ENCODE results near the gene MYOG. TPM values are rescaled to one million over a fixed set of nuclear protein-coding genes. Genes with fewer than 3 reads are reported as not detected.

MYOG gene
- polyA plus RNA-seq, 1 donor from 2014 or later: not detected

DNA sequence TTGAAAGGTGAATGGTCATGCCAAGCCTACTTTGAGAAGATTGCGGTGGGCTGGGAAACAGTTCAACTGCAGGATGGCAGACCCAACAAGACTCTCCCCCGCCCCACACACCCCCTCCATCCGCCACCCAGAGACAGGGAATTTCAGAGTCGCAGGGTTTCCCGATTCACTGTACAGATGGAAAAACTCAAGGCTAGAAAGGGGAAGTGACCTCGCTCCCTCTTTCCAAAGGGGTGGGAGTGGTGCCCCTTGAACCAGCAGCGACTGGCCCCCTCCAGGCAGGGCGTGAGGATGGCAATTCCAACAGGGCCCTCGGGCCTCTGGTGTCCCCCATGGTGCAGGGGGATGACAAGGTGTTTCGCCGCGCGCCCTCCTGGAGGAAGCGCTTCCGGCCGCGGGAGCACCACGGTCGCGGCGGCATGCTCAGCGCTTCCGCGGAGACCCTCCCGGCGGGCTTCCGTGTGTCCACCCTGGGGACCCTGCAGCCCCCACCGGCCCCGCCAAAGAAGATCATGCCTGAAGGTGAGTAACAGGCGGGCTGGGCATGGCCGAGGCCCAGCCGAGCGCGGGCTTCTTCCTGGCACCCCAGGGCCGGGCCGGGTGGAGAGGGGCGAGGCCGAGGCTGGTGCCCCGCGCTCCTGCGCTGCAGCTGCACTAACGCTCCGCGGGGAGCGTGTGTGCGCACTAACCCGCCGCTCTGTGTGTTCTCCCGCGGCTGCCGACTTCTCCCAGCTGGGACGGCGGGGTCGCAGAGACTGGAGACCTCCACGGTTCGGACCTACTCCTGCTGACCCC, 10.4 kb downstream of the MYOG start:
- peaks cover 0 to 2% (median 0%) of the 10 kb centered on the region in 3 donors for H3K9me3 Mint-ChIP-seq
- no peaks in the 10 kb centered on the region for H3K36me3 Mint-ChIP-seq
- H3K27me3 Mint-ChIP-seq: peaks cover 26% of the 10 kb centered on the region
- H3K27ac Mint-ChIP-seq: no peak overlapping the region
- peaks cover 0 to 6% (median 4%) of the 10 kb centered on the region in 3 donors for H3K4me1 Mint-ChIP-seq
- peak overlapping the region in 2 of 4 donors; percentile 12 to 14 for H3K4me3 Mint-ChIP-seq

DNA sequence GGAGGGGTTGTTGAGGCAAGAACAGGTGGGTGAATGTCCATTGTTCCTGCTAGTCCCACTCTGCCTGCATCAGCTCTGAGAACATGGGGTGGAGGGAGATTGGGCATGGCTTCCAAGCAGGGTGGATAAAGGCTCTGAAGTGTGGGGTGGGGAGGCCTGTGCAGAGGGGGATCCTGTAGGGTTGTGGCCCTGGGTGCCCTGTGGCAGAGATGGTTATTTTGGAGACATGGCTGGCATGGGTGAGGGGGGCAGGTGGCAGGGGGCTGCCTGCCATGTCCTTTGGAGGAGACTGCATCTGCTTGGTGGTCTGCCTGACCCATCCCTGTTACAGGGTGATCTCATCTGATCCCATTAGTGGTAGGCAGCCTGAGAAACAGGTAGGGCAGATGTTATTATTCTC, 11.2 kb downstream of the MYOG start:
- Mint-ChIP-seq H3K27me3 (peaks cover 25% of the 10 kb centered on the region), H3K36me3 (no peaks in the 10 kb centered on the region), H3K9me3 (peaks cover 0 to 2% (median 0%) of the 10 kb centered on the region in 3 donors), H3K27ac (no peak overlapping the region), H3K4me3 (peak overlapping the region in 2 of 4 donors; percentile 20 to 47), H3K4me1 (peaks cover 0 to 6% (median 6%) of the 10 kb centered on the region in 3 donors)

DNA sequence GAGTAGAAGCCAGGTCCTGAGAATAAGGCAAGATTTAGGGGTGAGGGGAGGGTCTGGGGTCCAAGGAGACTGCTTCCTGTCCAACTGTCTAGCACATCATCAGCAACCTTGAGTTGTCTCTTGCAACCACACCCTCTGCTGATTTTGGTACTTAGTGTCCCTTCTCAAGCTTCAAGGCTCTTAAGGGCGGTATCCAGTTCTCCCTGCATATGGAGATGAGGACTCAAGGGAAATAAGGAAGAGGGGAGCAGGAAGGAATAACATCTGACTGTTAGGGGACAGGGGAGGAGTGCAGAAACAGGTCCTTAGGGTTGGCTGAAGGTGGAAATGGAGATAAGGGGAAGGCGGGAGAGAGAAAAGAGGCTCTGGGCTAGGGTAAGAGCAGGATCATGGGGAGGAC, 12.3 kb downstream of the MYOG start:
- Mint-ChIP-seq H3K27me3 (peaks cover 25% of the 10 kb centered on the region), H3K4me1 (peaks cover 4 to 13% (median 10%) of the 10 kb centered on the region in 3 donors), H3K36me3 (no peaks in the 10 kb centered on the region), H3K9me3 (peaks cover 0 to 2% (median 0%) of the 10 kb centered on the region in 3 donors), H3K4me3 (no peak overlapping the region), H3K27ac (no peak overlapping the region)

DNA sequence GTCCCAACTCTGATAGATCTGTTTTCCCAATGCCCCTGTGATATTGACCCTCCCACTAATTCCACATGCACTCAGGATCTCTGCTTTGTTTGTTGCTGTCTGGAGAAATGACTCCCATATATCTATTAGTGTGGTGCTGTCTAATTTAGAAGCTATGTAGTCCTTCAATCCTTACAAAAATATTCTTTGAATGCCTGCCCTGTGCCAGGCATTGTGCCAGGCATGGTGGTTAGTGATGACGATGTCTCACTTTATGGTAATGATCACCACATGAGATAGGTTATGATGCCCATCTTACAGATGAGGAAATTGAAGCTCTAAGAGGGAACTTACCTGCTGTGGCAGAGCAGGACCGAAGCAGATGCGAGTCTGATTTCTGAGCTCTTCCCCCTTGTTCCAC, 12.9 kb downstream of the MYOG start:
- no peak overlapping the region for H3K27ac Mint-ChIP-seq
- H3K4me3 Mint-ChIP-seq: no peak overlapping the region
- H3K9me3 Mint-ChIP-seq: peaks cover 0 to 2% (median 0%) of the 10 kb centered on the region in 3 donors
- no peaks in the 10 kb centered on the region for H3K36me3 Mint-ChIP-seq
- H3K4me1 Mint-ChIP-seq: peaks cover 4 to 13% (median 10%) of the 10 kb centered on the region in 3 donors
- peaks cover 25% of the 10 kb centered on the region for H3K27me3 Mint-ChIP-seq

DNA sequence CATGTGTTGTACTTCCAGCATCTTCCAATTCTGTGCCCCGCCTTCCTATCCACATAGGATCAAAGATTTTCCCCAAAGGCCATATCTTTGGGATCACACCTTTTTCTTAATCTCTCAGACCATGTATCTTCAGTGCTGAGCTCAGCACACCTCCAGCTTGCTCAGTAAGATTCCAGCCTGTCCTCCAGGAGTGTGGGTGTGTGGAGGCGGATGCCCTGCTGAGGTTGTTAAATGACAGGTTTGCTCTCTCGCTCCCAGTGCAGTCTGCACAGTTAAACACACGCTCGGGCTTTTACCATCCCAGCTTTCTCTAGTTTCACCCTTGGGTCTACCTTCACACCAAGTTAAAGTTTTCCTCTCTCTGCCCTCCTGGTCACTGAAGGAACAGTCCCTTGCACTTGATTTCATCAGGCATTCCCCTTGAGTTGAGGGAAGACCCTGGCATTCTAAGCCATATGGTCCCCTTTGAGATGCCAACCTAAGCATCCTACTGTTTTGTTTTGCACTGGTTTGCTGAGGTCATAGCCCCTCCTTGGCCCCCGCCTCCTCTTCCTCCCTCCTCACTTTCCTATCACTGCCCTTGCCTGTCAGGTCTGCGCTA, 13.7 kb downstream of the MYOG start:
- peaks cover 0 to 2% (median 0%) of the 10 kb centered on the region in 3 donors for H3K9me3 Mint-ChIP-seq
- H3K27me3 Mint-ChIP-seq: peaks cover 19% of the 10 kb centered on the region
- H3K27ac Mint-ChIP-seq: no peak overlapping the region

DNA sequence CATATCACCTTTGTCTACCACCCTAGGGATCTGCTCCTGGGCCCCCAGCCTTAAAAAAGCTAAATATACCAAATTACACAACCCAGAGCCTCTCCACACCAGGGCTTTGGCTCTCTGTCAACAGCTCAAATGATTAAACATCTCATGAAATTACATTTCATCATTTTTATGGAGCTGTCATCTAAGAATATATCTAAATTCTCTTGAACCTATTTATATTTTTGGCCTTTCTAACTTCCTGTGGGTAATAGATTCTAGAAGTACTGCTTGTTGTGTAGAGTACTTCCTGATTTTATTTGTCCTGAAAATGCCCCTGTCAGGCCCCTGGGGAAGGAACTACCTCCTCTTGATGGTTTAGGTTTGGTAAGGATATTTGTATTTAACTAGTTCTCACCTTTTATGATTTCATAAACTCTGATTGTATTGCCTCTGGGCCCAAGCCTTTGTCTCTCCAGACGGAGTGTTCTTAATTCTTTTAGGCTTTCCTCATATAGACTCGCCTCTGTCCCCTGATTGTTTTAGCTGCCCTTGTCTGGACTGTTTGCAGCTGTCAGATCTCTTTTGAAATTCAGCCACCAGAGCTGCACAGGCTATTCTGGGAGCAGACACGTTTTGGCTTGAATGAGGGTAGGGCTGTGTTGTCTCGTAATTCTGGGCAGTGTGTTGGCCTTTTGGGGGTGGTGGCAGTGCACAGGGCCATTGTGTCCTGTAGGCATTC, 16.6 kb downstream of the MYOG start:
- H3K9me3 Mint-ChIP-seq: no peaks in the 10 kb centered on the region
- H3K4me3 Mint-ChIP-seq: no peak overlapping the region
- H3K27me3 Mint-ChIP-seq: peaks cover 8% of the 10 kb centered on the region
- H3K4me1 Mint-ChIP-seq: peaks cover 4 to 9% (median 5%) of the 10 kb centered on the region in 3 donors
- no peak overlapping the region for H3K27ac Mint-ChIP-seq
- no peaks in the 10 kb centered on the region for H3K36me3 Mint-ChIP-seq

More for the DNA sequence above, 13.7 kb downstream of the MYOG start:
- Mint-ChIP-seq H3K4me1 (peaks cover 4 to 13% (median 10%) of the 10 kb centered on the region in 3 donors), H3K4me3 (no peak overlapping the region), H3K36me3 (no peaks in the 10 kb centered on the region)

DNA sequence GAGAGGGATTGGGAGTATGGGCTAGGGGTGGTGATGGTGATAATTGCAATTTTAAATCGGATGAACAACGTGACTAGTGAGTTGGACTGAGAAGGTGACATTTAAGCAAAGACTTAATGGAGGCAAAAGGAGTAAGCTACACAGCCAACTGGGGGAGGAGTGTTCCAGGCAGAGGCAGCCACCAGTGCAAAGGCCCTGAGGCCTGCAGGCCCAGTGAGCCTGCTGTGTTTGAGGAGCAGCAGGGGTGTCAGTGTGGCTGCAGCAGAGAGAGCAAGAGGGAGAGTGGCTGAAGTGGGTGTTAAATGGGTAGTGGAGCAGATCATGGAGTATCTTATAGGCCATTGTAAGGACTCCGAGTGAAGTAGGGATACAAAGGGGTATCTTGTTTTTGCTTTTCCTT, 18.8 kb downstream of the MYOG start:
- no peak overlapping the region for H3K27ac Mint-ChIP-seq
- H3K4me1 Mint-ChIP-seq: peaks cover 4 to 9% (median 5%) of the 10 kb centered on the region in 3 donors
- peaks cover 5% of the 10 kb centered on the region for H3K27me3 Mint-ChIP-seq
- no peaks in the 10 kb centered on the region for H3K36me3 Mint-ChIP-seq
- H3K9me3 Mint-ChIP-seq: no peaks in the 10 kb centered on the region
- H3K4me3 Mint-ChIP-seq: no peak overlapping the region

DNA sequence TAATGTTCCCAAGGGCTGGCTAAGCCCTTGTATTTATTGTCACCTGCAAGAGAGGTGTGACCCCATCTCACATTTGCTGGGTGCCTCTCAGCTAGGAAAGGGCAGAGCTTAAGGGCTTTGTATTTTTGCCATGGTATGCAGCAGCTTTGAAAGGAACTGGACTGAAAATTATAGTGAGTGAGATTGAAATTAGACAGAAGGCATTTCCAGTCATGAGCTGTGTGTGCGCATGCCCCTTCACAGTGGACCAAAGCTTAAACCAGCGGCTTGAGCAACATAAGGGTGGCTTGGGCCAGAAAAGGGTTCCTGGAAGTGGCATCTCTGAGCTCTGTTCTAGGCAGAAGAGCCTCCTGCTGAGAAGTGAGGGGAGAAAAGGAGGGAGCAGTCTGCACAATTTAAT, 19.8 kb downstream of the MYOG start:
- peak overlapping the region in 1 of 3 donors; percentile 60 for H3K27ac Mint-ChIP-seq

DNA sequence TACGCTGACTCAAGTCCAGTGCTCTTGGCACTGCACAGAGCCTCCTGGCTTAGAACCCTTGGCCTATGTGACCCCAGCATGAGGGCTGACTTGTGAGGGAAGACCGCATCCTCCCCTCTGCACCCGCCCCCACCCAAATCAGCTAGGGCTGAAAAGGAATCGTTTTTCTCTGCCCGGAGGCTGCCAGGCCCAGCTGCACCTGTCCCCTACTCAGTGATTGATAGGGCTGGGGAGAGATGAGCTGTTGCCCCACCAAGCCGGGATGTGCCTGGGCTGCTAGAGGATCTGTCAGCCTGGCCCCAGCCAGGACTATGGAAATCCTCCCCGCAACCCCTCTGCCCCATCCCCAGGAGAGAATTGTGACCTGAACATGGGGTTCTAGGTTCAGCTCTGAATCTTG, 20.6 kb downstream of the MYOG start:
- H3K36me3 Mint-ChIP-seq: no peaks in the 10 kb centered on the region
- H3K27me3 Mint-ChIP-seq: peaks cover 9% of the 10 kb centered on the region
- H3K27ac Mint-ChIP-seq: no peak overlapping the region
- peaks cover 4 to 9% (median 4%) of the 10 kb centered on the region in 3 donors for H3K4me1 Mint-ChIP-seq
- no peak overlapping the region for H3K4me3 Mint-ChIP-seq
- no peaks in the 10 kb centered on the region for H3K9me3 Mint-ChIP-seq

More for the DNA sequence above, 19.8 kb downstream of the MYOG start:
- Mint-ChIP-seq H3K36me3 (no peaks in the 10 kb centered on the region), H3K9me3 (no peaks in the 10 kb centered on the region), H3K27me3 (peaks cover 7% of the 10 kb centered on the region), H3K4me1 (peaks cover 4 to 9% (median 5%) of the 10 kb centered on the region in 3 donors), H3K4me3 (no peak overlapping the region)

DNA sequence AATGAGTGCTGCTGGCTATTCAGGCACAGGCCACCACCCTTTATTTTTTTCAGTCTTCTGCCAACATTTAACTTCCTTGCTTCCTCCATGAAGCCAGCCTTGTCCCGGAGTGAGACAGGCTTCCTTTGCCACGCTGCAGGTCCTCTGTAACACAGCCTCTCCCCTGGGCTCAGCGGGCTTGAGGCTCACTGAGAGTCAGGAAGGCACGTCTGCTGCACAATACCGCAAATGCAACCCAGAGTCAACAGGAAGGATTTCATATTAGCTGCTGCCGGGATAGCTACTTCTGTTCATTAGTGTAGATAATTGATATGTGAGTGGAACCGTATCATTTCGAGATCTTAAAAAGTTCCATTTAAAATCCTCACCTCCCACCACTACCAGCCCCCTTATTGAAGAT, 22.5 kb downstream of the MYOG start:
- H3K36me3 Mint-ChIP-seq: no peaks in the 10 kb centered on the region
- H3K9me3 Mint-ChIP-seq: no peaks in the 10 kb centered on the region
- H3K4me3 Mint-ChIP-seq: no peak overlapping the region
- peaks cover 12% of the 10 kb centered on the region for H3K27me3 Mint-ChIP-seq
- no peaks in the 10 kb centered on the region for H3K4me1 Mint-ChIP-seq
- peak overlapping the region in 1 of 3 donors; percentile 41 for H3K27ac Mint-ChIP-seq

DNA sequence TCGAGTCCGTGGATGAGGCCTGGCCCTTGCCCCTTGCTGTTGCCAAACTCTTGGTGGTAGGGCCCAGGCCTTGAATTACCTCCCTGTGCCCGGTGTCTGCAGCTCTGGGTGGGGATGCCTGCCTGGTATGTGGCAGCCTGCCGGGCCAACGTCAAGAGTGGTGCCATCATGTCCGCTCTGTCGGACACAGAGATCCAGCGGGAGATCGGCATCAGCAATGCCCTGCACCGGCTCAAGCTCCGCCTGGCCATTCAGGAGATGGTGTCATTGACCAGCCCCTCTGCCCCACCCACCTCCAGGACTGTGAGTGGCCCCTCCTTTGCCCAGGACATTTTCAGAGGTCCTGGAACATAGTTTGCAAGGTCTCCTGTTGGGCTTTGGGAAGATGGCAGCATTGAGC, 25.7 kb downstream of the MYOG start:
- Mint-ChIP-seq H3K36me3 (no peaks in the 10 kb centered on the region), H3K27ac (no peak overlapping the region), H3K4me3 (no peak overlapping the region), H3K9me3 (no peaks in the 10 kb centered on the region), H3K4me1 (peaks cover 0 to 3% (median 0%) of the 10 kb centered on the region in 3 donors), H3K27me3 (peaks cover 27% of the 10 kb centered on the region)

DNA sequence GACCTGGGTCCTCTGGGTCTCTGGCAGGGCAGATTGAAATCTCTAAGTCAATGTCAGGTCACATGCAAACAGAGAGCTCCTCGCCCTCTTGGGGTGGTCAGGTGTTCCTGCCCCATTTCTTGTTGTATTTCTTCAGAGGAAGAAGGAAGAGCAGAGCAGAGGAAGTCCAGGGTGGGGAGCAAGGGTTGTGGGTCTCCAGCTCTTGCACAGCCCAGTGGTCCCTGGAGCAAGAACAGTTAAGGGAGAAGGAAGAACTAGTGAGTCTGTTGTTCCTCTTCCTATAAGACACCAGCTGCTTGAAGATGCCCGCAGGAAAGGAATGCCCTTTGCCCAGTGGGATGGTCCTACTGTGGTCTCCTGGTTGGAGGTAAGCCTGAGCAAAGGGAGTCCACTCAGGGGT, 26.3 kb downstream of the MYOG start:
- no peak overlapping the region for H3K4me3 Mint-ChIP-seq
- H3K27ac Mint-ChIP-seq: no peak overlapping the region
- H3K9me3 Mint-ChIP-seq: no peaks in the 10 kb centered on the region
- peaks cover 27% of the 10 kb centered on the region for H3K27me3 Mint-ChIP-seq
- H3K4me1 Mint-ChIP-seq: peaks cover 0 to 3% (median 0%) of the 10 kb centered on the region in 3 donors
- H3K36me3 Mint-ChIP-seq: no peaks in the 10 kb centered on the region

DNA sequence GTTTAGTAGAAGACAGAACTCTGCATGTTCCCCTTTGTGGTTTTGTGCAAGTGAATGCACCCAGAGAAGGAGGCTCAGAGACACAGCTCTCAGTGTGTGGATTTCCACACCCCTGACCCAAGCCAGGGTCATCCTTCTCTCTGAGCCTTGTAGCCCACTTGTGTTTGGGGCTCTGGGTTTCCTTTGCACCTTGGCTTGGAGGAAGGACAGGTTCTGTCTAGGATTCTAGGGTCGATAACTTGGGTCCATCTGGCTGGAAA, 27.2 kb downstream of the MYOG start:
- Mint-ChIP-seq H3K36me3 (no peaks in the 10 kb centered on the region), H3K9me3 (no peaks in the 10 kb centered on the region), H3K27ac (no peak overlapping the region), H3K4me1 (peaks cover 0 to 3% (median 0%) of the 10 kb centered on the region in 3 donors), H3K27me3 (peaks cover 24% of the 10 kb centered on the region), H3K4me3 (no peak overlapping the region)

DNA sequence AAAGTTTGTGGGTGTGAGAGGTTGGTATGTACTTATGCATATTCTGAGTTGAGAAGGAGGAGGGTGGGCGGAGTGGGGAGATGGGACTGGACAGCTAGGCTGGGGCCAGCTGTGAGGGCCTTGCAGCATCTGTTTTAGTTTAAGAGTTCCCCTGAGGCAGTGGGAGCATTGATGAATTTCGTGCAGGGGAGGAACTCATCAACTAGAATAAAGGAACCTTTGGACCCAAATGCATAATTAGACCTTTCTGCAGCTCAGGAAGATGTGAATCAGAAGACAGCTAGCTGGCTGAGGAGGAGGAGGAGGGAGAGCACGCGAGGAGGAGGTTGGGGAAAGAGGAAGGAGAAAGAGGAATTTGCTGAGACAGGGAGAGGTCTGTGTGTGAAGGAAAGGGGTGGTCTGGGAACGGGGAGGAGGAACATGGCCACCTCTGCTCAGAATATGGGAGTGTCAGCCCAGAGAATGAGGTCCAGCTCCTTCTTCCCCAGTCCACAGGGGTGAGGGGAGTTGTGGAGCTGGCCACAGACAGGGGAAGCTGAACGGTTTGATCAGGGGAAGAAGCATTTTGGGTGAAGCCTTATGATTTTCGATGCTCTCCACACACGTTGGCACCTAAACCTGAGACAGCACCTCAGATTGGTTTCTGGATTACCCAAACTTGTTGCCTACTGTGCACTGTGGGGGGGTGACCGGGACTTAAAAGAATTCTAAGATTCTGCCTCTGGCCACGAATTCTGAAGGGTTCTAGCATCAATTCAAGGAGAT, 27.7 kb downstream of the MYOG start:
- Mint-ChIP-seq H3K4me1 (peaks cover 0 to 3% (median 0%) of the 10 kb centered on the region in 3 donors), H3K36me3 (no peaks in the 10 kb centered on the region), H3K9me3 (no peaks in the 10 kb centered on the region), H3K4me3 (peak overlapping the region in 1 of 4 donors; percentile 33), H3K27ac (no peak overlapping the region), H3K27me3 (peaks cover 23% of the 10 kb centered on the region)

DNA sequence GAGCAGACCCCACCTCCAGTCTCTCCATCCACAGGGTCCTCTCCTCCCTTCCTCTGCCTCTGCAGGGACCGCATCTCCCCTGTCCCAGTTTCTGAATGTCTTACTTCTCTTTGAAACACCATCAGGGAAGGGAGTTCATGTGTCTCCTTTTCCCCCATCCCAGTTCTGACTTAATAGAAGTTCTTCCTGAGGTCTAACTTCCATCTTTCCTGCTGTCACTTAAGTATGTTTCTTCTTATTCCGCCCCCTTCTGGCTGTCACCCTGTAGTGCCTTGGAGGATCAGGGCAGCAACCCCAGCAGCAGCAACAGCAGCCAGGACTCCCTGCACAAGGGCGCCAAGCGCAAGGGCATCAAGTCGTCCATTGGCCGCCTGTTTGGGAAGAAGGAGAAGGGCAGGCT, 29.3 kb downstream of the MYOG start:
- Mint-ChIP-seq H3K9me3 (no peaks in the 10 kb centered on the region), H3K36me3 (no peaks in the 10 kb centered on the region), H3K4me3 (no peak overlapping the region), H3K27me3 (peaks cover 26% of the 10 kb centered on the region), H3K4me1 (peaks cover 0 to 3% (median 0%) of the 10 kb centered on the region in 3 donors), H3K27ac (no peak overlapping the region)

Data from IgD-negative memory B cell (primary cell).